OCI-LY3 (cell line): ENCODE measurements around the gene ARHGAP35.

ENCODE experiments used
- CTCF ChIP-seq: fragments of 200-600, 300-600 bp; sonication (generic); IDR thresholded peaks from 2 replicates; pipeline ENCODE4 v1.5.1; 2014; ENCODE audit warnings: antibody characterized with exemption, low read length, low read depth
- EZH2phosphoT487 ChIP-seq: fragments of 200-600 bp; shearing (Covaris generic); IDR thresholded peaks from 2 replicates; pipeline ENCODE4 v1.6.1; 2018; ENCODE audit warnings: antibody characterized with exemption, mixed run types, low read depth

DNA sequence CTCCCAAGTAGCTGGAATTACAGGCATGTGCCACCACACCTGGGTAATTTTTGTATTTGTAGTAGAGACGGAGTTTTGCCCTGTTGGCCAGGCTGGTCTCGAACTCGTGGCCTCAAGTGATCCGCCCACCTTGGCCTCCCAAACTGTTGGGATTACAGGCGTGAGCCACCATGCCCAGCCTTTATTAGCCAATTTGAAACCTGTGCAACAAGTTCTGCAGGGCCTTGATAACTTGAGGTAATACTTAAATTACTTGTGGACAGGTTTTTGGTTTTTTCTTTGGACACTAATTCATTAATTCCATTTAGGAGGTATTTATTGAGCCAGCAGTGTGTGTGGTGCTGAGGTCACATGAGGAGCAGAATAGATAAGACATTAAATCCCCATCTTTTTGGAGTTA is 39.5 kb downstream of the ARHGAP35 start:
- TF ChIP-seq CTCF (no peak), EZH2phosphoT487 (no peak)
